ENCODE results near the gene TMC6.

Gene TMC6

DNA sequence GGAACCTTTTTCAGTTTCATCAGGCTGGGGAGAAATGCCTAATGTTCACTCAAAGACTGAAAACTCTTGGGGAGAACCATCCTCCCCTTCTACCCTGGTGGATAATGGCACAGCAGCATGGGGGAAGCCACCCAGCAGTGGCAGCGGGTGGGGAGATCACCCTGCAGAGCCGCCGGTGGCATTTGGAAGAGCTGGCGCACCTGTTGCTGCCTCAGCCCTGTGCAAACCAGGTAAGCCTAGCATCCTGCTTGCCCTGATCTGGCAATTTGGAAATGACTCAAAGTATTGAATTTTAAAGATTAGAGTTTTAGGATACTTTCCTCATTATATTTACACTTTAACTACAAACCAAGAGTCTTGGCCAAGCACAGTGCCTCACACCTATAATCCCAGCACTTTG, 63.8 kb downstream of the TMC6 start:
- DNase-seq = no peak

DNA sequence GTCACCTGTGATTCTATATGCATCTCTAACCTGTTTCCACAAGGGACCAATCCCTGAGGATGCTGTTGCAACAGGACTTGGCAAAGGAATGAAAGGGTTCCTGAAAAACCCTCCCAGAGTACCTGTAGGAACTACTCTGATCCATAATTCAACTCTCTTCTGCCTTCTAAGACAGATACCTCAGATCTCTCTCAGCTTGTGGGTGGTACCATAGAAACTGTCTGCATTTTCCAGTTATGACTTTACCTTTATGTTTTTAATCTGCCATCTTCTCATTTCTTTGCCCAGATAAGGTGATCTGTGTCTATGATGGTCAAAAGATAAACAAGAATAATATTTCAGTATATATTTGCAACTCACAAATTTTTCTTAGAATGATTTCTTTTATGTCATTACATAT, 65.1 kb downstream of the TMC6 start:
- DNase-seq = no peak

DNA sequence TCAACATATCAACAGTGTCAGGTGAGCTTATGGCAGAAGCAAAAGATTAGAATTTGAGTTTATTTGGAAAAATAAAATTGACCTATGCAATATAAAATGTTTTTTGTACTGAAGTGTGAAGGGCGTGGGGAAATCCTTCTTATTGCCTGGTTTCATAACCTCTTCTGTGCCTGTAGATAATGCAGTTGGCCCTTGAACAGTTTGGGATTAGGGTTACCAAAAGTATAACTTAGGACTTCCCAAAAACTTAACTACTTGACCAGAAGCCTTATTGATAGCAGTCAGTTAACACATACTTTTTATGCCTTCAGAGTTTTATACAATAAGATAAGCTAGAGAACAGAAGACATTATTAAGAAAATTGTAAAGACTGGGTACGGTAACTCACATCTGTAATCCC, 66.0 kb downstream of the TMC6 start:
- DNase-seq = no peak

All from cerebellar nuclear complex (tissue), 1 donor.